RPMI7951 (cell line): ENCODE results near the gene ARMH3. TPM values are rescaled to one million over a fixed set of nuclear protein-coding genes. Genes with fewer than 3 reads are reported as not detected.

Experiments
- DNase-seq: peaks from one replicate; pipeline ENCODE4 v3.0.0-alpha.2; 2012; ENCODE audit warnings: low read depth
- total RNA-seq: library from RNA; depleted of rRNA; stranded (reverse); fragments of >200 nt; shearing (Covaris generic); gene quantifications from 2 replicates; pipeline ENCODE4 v1.2.3, GENCODE V29; 2014

The ARMH3 gene
- total RNA-seq, 1 experiment from 2014 or later, result 3.8 TPM

DNA sequence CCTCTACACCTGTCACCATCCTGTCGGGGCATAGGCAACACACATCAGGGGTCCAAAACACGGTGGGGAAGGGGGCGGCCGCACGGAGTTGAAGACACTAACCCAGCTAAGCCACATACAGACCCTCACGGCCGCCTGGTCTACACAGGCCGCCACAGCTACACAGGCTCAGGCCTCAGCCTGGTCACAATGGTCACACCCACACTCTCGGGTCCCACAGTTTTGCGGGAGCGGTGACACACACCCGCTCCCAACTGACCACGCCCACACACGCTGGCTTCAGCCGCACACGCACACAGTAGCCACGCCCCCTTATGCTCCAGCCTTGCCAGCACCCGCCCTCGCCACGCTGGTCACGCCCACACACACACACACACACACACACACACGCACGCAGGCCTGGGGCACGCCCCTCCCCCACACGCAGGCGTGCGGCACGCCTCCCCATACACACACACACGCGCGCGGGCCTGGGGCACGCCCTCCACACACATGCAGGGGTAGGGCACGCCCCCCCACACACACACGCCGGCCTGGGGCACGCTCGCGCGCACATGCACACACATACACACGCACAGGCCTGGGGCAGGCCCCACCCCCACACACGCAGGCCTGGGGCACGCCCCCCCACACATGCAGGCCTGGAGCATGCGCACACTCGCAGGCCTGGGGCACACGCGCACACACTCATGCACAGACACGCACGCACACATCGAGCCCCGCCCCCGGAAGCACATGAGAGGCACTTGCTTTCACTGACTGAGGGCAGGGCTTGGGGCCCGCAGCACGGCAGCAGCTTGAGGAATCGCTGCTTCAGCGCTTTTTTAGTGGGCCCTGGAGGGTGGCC is 225.4 kb downstream of the ARMH3 start:
- DNase-seq, result peak; percentile 84

DNA sequence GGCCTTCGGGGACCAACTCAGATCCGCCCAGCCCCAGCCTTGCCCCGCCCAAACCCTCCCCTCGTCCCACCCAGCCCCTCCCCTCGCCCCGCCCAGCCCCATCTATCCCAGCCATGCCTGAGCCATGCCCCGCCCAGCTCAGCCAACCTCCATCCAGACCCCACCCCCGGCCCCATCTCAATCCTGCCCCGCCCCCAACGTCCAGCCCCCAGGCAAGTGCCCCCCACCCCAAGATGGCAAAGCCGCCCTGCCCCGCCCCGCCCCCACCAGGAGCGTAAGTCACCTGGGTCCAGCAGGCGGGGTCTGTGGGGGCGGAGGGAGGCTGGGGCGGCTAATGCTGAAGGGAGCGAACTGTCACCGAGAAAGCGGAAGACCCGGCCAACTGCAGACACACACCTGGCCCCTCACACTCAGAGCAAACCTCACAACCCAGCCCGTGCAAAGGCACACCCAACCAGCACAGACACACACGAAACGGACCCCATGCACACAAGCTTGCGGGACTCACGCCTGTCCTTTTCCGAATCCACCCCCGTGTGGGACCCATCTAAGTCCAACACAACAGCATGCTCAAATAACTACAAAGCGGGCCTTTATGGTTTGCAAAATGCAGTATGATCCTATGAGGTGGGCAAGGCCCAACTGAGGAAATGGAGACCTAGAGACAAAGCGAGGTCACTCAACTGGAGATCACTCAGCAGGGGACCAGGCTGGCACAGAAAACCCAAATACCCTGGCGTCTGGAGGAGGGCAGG is 226.2 kb downstream of the ARMH3 start:
- peak; percentile 18 for DNase-seq

DNA sequence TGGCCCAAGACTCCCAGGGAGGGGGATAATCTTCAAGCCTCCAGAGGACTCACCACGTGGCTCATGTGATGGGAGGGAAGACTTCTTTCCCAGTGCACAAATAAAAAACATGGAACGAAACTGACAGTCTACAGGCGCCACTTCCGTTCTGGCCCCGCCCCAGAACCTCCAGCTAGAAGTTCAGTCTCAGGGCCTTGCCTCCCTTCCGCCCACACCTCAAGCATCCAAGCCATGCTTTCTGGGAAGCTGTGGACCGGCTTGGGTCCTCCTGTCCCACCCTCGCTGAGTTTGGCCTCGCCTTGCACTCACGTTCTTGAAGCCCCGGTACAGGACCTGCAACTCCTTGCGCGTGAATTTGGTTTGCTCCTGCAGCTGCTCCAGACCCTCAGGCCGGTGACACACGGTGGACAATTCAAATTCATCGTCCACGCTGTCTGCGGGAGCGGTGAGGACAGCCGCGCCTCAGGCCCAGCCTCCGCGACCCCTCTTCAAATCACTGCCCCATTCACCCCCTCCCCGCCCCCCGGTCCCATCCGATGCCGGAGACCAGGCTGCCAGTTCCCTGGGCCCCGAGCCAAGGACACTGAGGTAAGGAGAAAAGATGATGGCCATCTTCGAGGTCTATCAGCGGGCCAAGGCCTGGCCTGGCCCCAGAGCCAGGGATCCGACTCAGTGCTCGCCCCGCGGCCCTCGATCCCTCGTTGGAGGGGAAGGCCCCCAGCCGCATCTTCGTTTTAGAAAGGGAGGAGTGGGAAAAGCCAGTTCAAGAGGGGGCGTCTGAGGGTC is 227.0 kb downstream of the ARMH3 start:
- no peak for DNase-seq

DNA sequence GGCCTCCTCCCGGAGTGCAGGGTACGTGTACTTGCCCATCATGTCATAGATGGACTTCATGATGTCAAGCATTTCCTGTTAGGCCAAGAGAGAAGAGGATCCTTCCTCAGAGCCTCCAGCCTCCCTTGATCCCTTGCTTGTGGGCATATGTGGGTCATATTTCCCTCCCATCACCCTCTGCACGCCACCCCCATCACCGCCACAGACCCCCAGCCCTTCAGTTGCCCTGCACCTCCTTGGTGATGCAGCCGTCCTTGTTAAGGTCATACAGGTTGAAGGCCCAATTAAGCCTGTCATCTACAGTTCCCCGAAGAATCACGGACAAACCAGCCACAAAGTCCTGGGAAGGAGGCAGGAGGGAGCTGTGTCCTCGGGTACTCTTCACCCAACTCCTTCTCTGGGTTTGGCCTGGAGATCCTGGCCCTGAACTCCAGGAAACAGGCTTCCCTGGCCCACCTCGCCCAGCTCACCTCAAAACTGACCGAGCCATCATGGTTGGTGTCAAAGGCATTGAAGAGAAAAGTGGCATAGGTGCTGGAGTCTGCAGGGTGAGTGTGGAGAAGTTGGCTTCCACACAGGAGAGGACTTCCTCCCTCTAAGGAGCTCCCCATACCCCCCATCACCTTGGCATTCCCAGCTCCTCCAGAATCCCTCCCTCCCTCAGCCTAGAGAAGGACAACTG is 227.9 kb downstream of the ARMH3 start:
- DNase-seq, result no peak

DNA sequence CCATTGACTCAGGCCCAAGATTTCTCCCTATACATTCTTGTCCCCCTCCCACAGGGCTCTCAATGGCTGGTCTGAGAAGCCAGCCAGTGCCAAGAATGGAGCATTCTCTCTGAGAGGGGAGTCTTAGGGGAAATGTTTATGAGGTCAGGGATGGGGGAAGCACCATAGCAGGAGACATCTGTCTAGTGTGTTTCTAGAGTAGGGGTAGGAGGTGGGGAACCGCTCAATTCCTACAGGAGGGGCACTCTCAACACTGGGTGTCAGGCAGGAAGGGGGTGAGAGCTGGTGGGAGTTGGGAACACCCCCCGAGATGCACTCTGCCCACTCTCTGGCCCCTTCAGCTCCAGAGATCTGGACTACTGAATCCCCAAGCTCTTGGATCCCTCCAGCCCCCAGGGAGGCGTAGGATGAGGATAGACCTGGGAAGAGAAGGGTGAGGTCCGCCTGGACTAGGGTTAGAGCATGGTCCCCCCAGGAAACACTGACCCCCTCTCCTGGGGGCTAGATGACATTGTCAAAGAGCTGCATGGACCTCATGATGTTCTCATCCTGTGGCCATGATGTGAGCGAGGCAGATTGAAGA is 229.0 kb downstream of the ARMH3 start:
- no peak for DNase-seq

DNA sequence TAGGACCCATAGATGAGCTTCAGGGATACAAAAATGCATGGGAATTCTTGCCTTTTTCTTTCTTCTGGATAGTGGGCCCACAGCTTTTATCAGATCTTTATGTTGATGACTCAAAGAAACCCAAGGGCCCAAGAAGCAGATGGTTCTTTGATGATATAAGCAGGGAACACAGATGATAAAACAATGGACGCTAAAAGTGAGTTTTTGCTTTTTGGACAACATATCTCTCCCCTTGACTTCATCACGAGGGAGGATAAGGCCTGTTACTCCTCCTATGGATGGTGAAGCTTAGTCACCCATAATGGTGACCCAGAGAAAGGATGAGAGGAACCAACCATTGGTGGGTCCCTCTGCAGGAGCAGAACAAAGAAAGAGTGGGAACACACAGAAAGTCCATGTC is 231.2 kb downstream of the ARMH3 start:
- no peak for DNase-seq

DNA sequence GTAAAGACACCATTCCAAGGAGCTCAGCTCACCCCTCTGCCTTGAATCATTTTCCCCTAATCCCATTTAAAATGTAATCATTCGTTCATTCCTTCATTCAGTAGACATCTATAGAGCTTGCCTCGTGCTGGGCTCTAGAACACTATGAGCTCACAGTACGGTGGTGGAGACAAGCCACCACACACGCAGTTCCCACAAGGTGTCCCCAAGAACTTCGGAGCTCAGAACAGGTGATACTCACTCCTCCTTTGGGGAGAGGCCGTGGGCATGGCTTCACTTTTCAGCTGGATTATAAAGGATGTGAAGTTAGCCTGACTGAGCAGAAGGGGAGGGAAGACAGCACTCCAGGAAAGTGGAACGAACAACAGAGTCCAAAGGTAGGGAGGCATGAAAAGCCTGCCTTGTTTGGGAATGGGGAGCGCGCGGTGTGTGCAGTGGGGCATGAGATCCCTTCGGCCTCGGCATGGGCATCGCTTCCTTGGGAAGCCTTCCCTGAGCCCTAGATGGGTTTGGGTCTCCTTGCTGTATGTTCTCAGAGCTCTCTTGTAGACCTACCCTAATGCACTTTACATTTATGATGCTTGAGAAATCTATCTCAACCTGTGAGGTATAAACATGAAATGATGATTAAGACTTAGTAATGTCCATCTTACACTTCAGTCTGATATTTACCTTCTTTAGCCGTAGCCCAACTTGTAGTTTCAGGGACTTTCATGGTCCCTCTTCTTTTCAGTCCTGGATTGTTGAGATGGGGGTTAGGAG is 236.9 kb downstream of the ARMH3 start:
- no peak for DNase-seq

DNA sequence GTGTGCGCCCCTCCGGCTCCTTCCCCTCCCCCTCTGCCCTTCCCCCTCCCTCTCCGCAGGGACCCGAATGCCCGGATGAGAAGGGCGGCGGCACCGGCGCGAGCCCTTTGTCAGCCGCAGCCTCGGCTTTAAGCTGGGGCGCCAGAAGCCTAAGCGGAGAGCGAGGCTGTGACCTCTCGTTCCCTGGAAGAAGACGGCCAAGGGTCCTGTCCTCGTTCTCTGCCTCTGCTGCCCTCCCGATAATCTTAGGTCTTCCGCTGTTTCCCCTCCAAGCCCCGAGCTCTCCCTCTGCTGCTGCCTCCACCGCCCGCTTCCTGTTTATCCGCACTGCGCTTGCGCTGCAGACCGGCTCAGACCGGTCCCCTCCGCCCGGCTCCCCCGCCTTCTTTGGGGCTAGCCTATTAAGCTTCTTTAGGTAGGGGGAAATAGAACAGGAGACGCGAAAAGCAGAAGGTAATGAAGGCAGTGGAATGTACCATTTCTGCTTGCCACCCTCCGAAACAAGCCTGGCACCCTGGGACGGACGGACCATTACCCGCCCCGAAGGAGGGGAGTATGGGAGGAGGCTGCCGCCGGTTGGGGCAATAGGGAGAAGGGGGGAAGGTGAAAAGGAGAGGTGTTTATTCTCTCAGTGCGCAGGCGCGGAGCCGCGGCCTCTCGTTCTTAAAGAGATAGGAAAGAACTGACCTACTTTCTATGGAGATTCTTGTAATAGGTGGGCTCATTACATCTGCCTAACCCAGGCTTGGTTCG is 237.7 kb downstream of the ARMH3 start, which contains the start of gene OGA:
Gene OGA, minus strand, starts transcription at position 326 of the 753 bp plus-strand sequence. CDS start 422 bp downstream, outside the sequence.
- DNase-seq, result peak; percentile 99

DNA sequence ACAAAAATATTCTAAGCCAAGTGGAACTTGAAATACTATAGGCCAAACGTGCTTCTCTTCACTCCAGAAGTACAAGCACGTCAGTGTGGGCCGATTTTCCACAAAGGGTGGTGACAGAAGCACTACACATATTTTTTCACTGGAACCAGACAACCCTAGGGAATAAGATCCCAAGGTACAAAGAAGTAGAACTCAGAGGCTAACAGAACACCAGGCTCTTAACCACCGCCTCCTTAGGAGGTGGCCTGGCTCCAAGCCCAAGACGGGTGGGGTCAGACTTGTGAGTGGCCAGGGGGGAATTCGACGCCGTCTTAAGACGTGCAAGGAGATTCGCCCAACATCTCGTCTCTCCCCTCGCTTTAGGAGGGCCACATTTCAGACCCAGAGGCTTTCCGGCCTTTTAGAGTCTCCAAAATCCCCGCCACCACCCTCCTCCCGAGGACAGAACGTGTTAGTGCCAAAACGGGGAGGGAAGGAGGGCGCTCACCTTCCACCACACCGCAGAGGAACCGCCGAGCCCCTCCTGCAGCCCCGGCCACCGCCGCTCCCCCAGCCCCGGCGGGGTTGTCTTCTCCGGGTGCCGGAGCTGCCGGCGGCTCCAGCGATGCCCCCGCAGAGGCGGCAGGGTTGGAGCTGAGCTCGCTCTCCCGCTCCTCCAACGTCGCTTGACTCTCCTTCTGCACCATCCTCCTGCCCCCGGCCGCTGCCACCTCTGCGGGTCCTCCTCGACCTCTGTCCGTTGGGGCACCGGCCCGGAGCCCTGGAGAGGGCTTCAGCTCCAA is 238.4 kb downstream of the ARMH3 start:
- peak; percentile 86 for DNase-seq

DNA sequence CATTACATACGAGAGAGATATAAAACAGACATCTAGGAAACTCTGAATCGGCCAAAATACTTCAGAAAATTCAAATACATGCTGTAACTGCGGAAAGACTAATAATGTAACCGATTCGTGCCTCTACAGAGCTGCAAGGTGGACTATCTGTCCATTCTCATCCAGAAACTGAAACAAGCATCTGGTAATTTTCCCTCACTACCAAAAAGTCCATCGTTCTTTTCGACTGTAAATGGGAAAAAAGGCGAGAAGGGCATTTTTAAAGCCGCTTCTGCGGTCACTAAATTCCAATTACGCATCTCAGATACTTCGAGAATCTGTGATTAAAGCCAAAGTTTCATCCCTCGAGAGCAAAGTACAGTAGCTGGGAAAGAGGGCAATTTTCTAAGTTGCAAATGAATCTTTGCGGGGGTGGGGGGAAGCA is 239.0 kb downstream of the ARMH3 start:
- DNase-seq, result no peak

DNA sequence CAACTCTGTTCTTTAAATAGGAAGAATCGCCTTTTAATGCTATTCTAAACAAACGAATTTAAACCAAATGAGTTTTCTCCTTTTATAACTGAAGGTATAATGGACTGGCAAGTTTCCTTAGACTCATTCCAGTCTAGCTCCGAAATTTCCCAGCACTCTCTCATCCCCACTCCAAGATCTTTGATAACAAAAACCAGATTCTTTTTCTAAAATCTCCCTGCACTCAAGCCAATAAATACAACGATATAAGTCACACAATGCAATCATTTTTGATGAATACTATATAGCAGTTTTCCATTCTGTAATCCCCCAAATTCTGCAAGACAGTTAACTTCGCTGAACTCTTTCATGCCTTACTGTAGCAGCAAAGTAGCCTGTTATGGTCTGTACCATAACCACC is 239.6 kb downstream of the ARMH3 start:
- DNase-seq, result no peak

DNA sequence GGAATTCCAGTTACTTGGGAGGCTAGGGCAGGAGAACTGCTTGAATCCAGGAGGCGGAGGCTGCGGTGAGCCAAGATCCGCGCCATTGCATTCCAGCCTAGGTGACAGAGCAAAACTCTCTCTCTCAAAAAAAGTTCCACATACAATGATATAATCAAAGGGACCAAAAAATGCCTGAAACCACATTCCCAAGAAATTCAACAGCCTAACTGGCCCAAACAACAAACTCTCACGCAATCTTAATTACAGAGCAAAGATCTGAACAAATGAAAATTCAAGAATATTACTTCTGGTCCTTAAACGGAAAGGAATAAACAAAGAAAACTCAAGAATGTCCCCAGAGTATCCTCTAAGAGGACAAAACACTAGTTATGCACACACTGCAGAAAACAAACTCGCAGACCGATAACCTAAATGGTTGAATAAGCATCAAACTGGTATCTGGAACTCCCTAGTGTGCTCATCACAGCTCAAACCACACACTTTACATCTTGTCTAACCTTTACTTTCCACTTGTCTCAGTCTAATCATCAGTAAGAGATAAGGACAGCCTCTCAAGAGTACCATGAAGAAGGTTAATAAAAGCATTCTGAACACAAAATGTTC is 241.4 kb downstream of the ARMH3 start:
- DNase-seq, result peak; percentile 28

DNA sequence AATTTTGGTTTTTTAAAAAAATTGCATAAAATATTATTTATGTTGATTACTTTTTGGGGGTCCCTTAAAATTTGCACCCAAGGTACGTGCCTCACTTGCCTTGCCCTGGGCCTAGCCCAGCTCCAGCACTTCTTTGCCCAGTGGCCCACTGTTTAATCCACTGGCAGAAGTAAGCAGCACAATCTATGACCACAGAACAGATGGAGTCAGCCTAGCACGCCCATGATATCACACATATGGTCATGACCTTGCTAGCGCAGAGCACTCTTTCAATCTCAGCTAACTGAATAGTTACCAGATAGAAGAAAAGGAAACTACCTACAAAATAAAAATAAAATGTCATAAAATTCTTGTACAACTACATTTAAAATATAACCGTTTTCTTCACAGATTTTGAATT is 243.4 kb downstream of the ARMH3 start:
- no peak for DNase-seq

DNA sequence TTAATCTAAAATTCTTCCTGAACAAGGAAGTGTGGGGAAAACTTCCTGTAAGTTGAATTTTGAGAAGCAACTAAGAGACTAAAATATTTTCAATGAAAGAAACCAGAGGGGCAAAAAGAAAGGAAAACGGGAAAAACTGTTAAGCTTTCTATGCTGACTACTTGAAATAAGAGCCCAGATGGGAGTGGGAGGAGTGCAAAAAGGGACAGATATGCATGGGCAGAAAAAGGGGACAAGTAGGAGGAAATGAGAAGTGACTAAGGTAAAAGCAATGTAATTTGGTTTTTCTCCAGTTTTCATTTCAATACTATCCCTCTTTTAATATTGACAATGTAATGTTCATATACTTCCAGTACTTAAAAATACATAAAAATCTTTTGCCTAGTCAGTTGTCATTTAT is 248.8 kb downstream of the ARMH3 start:
- no peak for DNase-seq

DNA sequence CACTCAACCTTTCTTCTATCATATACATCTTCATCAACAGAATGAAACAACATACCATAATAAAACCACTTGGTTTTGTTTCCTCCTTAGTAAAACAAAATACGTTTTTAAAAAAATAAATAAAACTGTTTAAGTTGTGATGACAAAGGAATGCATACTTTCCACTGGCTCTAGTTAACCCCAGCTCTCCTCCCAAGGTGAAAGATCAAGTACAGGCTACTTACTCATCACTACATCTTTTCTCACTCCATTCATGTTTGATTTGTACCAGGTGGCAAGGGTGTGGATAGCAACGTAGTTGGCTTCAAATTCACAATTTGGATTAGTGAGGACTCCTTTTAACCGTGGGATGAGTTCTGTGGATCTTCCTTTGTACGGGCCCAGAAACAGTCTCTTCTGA is 252.5 kb downstream of the ARMH3 start:
- no peak for DNase-seq

DNA sequence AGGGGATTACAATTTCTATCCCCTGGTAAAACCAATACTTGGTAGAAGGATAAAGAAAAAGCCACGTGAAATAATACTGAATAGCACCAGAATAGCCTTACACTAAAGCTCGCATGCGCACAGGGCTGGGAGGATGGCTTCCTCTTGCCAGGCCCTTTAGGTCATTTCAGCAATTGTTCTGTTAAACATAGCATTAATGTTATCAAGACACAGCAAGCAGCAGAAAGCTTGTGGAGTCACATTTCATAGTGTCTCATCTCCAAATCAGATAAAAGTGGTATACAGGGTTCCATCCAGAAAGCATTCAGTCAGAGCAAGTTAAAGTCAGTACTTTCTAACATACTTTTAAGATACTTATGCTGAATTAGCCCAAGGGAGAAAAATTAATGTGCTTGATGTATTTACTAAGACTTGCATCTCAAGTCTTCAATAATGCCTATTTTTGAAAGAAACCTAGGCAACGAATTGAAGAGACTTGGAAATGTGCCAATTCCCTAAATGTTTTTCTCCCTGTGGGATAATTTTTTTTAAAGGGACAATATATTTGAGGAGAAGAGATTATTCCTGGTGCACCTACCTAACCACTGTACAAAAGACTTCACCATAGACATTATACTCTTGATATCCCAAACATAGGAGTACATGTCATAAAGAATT is 258.4 kb downstream of the ARMH3 start:
- DNase-seq, result no peak
